GM18505 (cell line): ENCODE results near the gene MINDY2.
"Not testable (repeated sequence)": the region's sequence is repeated elsewhere in the genome, so short reads cannot be mapped to it uniquely, and the experiment has no call there.

Source experiments
- ATAC-seq: cut with Tn5 transposase; IDR thresholded peaks from one replicate; pipeline ENCODE4 v1.9.1; 2021; ENCODE audit not compliant: unreplicated experiment
- POLR2A ChIP-seq: IDR thresholded peaks from 4 replicates; pipeline ENCODE4 v1.6.1; 2011; ENCODE audit warnings: borderline replicate concordance; ENCODE audit not compliant: insufficient read depth, insufficient read length; ENCODE audit errors: extremely low read depth

The MINDY2 gene

GRCh38 chr15:58864602-58865424 is 93.7 kb downstream of the MINDY2 start:
- TF ChIP-seq POLR2A, result no peak
- no peak for ATAC-seq

- no peak for ATAC-seq
- TF ChIP-seq POLR2A, result no peak
Observed at GRCh38 chr15:58865425-58865880, 94.4 kb downstream of the MINDY2 start.

- ATAC-seq, result no peak
- TF ChIP-seq POLR2A, result no peak
Observed at GRCh38 chr15:58867926-58868325, 96.8 kb downstream of the MINDY2 start.

GRCh38 chr15:58870451-58870850 is 99.3 kb downstream of the MINDY2 start:
- no peak for TF ChIP-seq POLR2A
- no peak for ATAC-seq

- TF ChIP-seq POLR2A, result no peak
- no peak for ATAC-seq
Observed at GRCh38 chr15:58873267-58873666, 102.2 kb downstream of the MINDY2 start.

GRCh38 chr15:58875343-58875742 is 104.2 kb downstream of the MINDY2 start:
- ATAC-seq, result no peak

GRCh38 chr15:58876306-58877106 is 105.4 kb downstream of the MINDY2 start:
- no peak for ATAC-seq
- TF ChIP-seq POLR2A, result no peak

More at GRCh38 chr15:58875343-58875742, 104.2 kb downstream of the MINDY2 start:
- TF ChIP-seq POLR2A, result no peak

GRCh38 chr15:58877999-58878825 is 107.1 kb downstream of the MINDY2 start:
- TF ChIP-seq POLR2A, result no peak

GRCh38 chr15:58880320-58880719 is 109.2 kb downstream of the MINDY2 start:
- no peak for ATAC-seq
- no peak for TF ChIP-seq POLR2A

More at GRCh38 chr15:58877999-58878825, 107.1 kb downstream of the MINDY2 start:
- ATAC-seq, result no peak

- ATAC-seq, result no peak
- TF ChIP-seq POLR2A, result no peak
Observed at GRCh38 chr15:58882243-58882642, 111.1 kb downstream of the MINDY2 start.

GRCh38 chr15:58883926-58884325 is 112.8 kb downstream of the MINDY2 start:
- ATAC-seq, result not testable (repeated sequence)

- TF ChIP-seq POLR2A, result no peak
- no peak for ATAC-seq
Observed at GRCh38 chr15:58886921-58887320, 115.8 kb downstream of the MINDY2 start.

- TF ChIP-seq POLR2A, result no peak
Observed at GRCh38 chr15:58889363-58889762, 118.3 kb downstream of the MINDY2 start.

More at GRCh38 chr15:58889363-58889762, 118.3 kb downstream of the MINDY2 start:
- ATAC-seq, result no peak
